ENCODE results near the gene FBXO24.

- no peak for TF ChIP-seq CTCF (IDR thresholded peaks at IDR 0.05)
- TF ChIP-seq ZFX (IDR thresholded peaks at IDR 0.05; ENCODE audit: borderline replicate concordance), result no peak
Observed at GRCh38 chr7:100544967-100545359, 41.2 kb upstream of the FBXO24 start.

All from 22Rv1 (cell line).